ENCODE data around the gene CAPN6.

The CAPN6 gene

GRCh38 chrX:111270339-111270738 lies at the start of gene CAPN6:
TSS of gene CAPN6 (minus strand) at chrX:111270483. CDS start at chrX:111263936, 6,547 bp downstream.
- DNase-seq: no peak

DNA sequence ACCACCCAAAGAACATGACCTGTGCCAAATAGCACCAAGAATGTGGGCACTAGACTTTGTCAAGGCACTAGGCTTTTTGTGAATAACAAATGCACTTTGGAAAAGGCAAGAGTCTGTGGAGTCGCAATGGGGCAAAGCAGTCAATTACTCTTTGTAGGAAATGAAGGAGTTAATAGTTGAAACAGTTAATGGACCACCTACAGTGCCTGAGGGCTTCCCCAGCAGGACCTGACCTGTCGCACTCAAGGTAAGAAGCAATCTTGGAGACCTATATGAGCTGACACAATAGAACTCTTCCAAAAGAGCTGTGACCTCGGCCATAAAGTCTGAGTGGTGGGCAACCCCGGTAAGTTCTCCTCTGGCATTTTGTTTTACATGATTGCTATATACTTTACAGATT lies 49.2 kb upstream of the CAPN6 start:
- no peak for DNase-seq

DNA sequence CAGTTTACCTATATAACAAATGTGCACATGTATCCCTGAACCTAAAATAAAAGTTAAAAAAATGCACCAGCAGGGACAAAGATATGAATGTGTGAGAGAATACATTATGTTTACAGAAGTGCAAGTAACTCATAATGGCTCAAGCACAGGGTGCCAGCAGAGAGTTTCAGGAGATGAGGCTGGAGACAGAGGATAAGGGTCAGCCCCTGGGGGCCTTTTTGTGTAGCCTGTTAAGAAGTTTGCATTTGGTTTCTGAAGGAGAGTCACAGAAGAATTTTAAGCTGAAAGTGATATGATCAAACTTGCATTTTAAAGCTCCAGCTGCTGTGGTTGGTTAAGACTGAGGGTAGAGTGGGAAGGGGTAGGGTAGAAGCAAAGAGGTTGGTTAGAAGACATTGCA lies 48.6 kb upstream of the CAPN6 start:
- DNase-seq: no peak

GRCh38 chrX:111309083-111309482 lies 38.8 kb upstream of the CAPN6 start:
- no peak for DNase-seq

- no peak for DNase-seq
Observed at GRCh38 chrX:111308039-111308438, 37.8 kb upstream of the CAPN6 start.

- no peak for DNase-seq
Observed at GRCh38 chrX:111302284-111302683, 32.0 kb upstream of the CAPN6 start.

GRCh38 chrX:111288841-111289240 lies 18.6 kb upstream of the CAPN6 start:
- DNase-seq: no peak

GRCh38 chrX:111284631-111285293 lies 14.5 kb upstream of the CAPN6 start:
- DNase-seq: no peak

GRCh38 chrX:111283446-111283845 lies 13.2 kb upstream of the CAPN6 start:
- DNase-seq: no peak

- DNase-seq: no peak
Observed at GRCh38 chrX:111282991-111283390, 12.7 kb upstream of the CAPN6 start.

- no peak for DNase-seq
Observed at GRCh38 chrX:111282139-111282538, 11.9 kb upstream of the CAPN6 start.

DNA sequence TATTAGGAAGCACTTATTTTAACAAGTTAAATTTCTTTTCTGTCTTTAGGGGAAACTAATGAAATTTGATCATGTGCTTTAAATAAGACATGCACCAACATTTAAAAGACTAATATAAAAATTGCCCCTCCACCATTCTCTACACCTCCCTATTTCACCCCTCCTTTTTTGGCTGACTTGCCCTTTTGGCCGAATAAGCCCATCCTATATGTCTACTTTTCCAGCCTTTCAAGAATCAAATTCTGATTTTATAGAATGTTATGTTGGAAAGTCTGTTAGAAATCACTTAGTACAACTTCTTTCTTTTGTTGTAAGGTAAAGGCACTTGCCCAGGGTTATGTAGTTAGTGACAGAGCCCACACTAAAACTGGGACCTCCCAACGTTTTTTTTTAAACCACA lies 1.8 kb downstream of the CAPN6 start:
- no peak for DNase-seq

DNA sequence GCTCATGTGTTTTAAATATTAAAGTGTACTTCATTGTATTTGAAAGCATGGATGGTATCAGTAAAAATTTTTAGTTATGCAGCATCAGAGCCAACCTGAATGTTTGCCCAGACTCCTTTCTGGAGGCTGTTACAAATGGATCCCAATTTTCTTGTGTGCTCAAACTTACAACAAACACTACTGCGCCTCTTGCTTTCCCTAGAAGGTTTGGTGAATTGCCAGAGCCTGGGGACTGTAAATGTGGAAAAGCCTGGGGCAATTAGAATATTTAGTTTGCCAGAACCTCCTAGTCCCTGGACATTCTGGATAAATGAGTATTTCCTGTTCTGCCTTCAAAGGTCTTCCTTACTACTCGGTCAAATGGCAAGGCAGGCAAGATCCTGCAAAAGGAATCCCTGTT lies 4.8 kb downstream of the CAPN6 start:
- no peak for DNase-seq

DNA sequence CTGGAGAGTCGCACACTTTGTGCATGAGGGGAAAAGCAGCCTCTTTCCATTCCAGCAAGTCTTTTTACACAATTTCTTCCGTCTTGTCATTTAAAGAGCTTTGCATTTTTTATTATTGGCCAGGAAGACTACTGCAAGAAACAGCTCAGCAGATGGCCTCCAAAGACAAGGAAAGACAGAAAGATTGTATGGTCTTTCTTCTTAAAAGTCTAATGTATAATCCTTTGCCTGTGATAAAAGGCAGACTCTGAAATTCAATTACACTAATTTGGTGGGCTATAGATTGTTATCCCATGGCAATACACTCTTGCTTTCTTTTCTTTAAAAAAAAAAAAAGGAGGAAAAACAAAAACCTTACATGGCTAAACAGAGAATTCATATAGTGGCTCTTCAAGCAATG lies 5.9 kb downstream of the CAPN6 start:
- no peak for DNase-seq

DNA sequence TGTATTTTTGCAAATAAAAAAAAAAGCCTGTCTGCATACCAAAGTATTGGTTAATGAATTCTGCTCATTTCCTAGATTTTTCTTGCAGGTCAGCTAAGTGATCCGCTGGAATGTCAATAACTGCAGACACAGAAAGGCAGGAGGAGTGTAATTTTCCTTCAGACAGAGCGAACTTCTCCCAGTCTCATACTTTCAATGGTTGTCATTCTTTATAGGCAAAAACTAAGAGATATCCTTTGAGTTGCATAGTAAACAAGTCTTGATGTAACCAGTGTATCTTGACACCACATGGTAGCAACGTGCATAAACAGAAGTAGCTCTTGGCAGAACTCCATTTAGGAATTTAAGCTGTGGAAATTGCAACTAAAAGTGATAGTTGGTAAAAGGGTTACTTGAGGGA lies 8.2 kb downstream of the CAPN6 start:
- DNase-seq: no peak

DNA sequence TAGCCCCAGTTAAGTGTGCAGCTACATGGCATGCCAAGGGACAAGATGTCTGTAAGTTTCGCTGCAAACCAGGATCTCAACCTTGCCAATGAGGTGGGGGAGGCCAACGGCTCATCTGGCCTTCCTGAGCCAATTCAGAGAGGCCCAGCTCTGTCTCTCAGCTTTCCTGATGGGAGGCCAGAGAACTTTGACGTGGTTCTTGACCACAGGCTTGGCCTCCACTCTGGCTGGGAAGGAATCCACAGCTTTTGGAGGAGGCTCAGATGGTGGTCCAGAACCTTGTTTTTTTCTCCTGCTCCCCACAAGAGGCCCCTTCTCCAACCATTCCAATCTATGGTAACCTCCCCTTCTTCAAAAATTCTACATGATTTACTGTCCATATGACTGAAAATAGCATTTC lies 9.8 kb downstream of the CAPN6 start:
- DNase-seq: no peak

GRCh38 chrX:111259559-111259958 lies 10.7 kb downstream of the CAPN6 start:
- no peak for DNase-seq

DNA sequence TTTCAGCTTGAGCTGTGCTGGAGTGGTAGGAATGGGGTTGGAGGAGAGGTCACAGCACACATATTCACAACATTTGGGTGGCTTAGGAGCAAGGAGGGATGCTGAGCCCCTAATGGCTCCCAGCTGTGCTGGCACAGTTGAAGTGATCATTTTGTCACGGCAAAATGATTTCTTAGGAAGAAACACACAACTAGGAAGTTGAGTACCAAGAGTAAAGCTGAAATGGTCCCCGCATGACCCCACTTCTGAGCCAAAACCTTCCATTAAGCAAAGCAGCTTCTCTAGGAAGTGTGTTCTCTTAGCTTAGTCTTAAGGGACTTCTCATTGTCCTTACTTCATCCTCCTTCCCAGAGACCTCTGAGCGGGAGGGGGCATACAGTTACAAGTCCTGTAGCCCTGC lies 12.6 kb downstream of the CAPN6 start:
- no peak for DNase-seq

DNA sequence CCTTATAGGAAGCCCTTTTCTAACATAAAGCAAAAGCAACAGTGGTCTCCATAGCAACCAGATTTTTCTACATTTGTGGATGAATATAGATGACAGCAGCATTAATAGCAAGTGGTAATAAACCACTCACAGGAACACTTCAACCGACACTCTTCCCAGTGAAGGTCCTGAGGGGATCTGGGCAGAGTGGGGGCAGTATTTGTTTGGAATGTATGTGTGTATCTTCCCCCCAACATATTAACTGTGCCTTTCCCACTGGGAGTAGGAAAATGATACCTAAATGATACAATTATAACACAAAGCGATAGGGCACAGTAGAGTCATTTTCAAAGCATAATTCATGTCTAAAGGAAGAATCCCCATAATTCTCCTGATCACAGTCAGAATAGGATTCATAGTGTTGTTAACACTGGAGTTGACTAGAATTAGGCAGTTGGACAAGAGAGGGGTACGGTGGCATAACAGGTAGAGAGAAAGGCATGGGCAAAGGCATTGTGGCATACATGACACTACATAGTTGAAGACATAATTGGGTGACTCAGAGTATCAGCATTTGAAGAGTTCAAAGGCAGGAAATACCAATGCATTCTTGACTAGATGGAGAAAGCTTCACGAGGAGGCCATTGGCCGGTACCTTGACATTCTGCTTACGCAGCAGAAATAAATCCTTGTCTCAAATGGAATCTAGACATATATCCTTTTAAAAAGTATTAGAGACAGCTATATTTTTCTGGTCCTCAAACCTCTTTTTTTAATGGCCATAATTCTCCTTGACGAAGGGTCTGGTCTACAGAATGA lies 15.2 kb downstream of the CAPN6 start:
- DNase-seq: no peak

DNA sequence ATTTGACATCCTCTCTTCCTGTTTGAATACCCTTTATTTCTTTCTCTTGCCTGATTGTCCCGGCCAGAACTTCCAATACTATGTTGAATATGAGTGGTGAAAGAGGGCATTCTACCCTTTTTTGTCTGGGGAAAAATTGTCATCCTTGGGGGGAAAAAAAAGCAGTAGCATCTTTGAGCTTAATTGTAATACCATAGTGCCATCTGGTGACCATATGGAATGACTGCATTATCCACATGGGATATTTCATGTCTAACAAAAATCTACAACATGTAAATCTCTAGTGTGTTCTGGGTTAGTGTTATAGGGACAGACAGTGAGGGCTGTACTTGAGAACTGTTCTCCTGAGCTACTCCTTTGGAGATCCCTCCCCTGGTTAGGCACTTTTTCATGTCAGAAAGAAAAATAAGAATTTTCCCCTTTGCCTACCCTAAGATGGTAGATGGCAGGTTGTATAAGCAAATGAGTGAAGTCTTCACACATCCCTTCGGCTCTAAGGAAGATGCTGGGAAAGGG lies 26.0 kb downstream of the CAPN6 start:
- DNase-seq: peak; percentile 30

- no peak for DNase-seq
Observed at GRCh38 chrX:111216293-111216801, 53.9 kb downstream of the CAPN6 start.

GRCh38 chrX:111207851-111208250 lies 62.4 kb downstream of the CAPN6 start:
- DNase-seq: no peak

DNA sequence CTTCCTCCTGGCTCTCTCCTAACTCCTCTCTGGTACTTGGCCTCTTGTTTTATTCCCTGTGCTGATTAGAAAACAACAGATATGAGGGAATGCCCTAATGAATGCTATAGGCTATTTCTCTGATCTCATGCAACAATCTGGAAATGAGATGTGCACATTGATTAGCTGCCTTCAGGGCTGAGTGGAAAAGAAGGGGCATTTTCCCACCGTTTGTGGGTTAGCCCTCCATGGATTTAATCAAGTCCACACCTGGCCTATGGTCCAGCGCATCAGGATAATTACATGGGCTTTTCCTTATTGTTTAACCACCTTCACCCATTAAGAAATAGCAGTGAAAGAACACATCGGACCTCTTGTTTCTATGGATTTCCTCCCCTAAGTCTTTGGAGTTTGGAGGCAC lies 70.0 kb downstream of the CAPN6 start:
- DNase-seq: no peak

DNA sequence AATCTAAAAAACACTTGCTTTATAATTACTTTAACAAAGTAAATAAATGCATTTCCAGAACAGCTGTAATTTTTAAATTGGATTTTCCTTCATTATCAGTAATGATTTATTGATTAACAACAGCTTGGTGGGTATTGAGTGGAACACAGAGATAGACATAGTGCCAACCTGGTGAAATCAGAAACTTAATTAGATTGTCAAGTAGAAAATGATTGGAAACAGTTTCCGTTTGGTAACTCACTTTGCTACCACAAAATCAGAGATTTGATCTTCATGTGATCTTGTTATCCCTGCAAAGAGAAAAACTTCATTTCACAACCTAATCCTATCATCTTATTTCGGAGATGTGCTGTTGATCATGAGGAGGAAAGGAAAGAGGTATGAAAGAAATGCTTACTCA lies 70.8 kb downstream of the CAPN6 start:
- DNase-seq: no peak
